ENCODE measurements around the gene PIAS1. TPM values are rescaled to one million over a fixed set of nuclear protein-coding genes. Genes with fewer than 3 reads are reported as not detected.

Gene PIAS1
- total RNA-seq, 1 donor from 2014 or later, result 71.6 TPM

- no peak for TF ChIP-seq CTCF (IDR thresholded peaks at IDR 0.05; ENCODE audit: unreplicated experiment)
- H3K27me3 Mint-ChIP-seq, result no peaks in the 10 kb centered on the region
- peaks cover 10% of the 10 kb centered on the region for H3K9me3 Mint-ChIP-seq (ENCODE audit: low read depth)
- peaks cover 5% of the 10 kb centered on the region for H3K36me3 Mint-ChIP-seq (ENCODE audit: insufficient read depth)
- no peak for DNase-seq (ENCODE audit: low spot score, unreplicated experiment)
- no peak overlapping the region for H3K4me3 Mint-ChIP-seq (ENCODE audit: low read depth)
- no peak overlapping the region for H3K27ac Mint-ChIP-seq
- no peaks in the 10 kb centered on the region for H3K4me1 Mint-ChIP-seq (ENCODE audit: low read depth)
Observed at GRCh38 chr15:68045289-68046265, 8.5 kb upstream of the PIAS1 start.

DNA sequence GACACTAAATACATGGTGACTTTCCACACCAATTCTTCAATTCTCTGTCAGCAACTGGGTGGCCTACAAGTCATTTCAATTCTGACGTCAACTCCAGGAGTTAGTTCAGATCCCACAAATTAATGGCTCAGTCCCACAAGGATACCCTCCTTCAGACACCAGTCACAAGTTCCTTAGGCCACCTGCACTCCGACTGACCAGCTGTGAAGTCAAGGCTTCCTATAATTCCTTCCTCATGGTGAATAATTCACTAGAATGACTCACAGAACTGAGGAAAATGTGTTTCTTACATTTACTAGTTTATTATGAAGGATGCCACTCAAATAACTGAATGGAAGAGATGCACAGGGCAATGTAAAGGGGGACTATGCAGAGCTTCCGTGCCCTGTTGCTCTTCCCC, 6.3 kb upstream of the PIAS1 start:
- no peak overlapping the region for H3K4me3 Mint-ChIP-seq (ENCODE audit: low read depth)
- no peak for DNase-seq (ENCODE audit: low spot score, unreplicated experiment)
- H3K27ac Mint-ChIP-seq, result no peak overlapping the region
- no peaks in the 10 kb centered on the region for H3K27me3 Mint-ChIP-seq
- H3K9me3 Mint-ChIP-seq (ENCODE audit: low read depth), result no peaks in the 10 kb centered on the region
- no peaks in the 10 kb centered on the region for H3K4me1 Mint-ChIP-seq (ENCODE audit: low read depth)
- TF ChIP-seq CTCF (IDR thresholded peaks at IDR 0.05; ENCODE audit: unreplicated experiment), result no peak
- no peaks in the 10 kb centered on the region for H3K36me3 Mint-ChIP-seq (ENCODE audit: insufficient read depth)

- H3K36me3 Mint-ChIP-seq (ENCODE audit: insufficient read depth), result no peaks in the 10 kb centered on the region
- no peak overlapping the region for H3K27ac Mint-ChIP-seq
- DNase-seq (ENCODE audit: low spot score, unreplicated experiment), result no peak
- no peaks in the 10 kb centered on the region for H3K27me3 Mint-ChIP-seq
- TF ChIP-seq CTCF (IDR thresholded peaks at IDR 0.05; ENCODE audit: unreplicated experiment), result no peak
- no peaks in the 10 kb centered on the region for H3K9me3 Mint-ChIP-seq (ENCODE audit: low read depth)
- H3K4me3 Mint-ChIP-seq (ENCODE audit: low read depth), result no peak overlapping the region
- H3K4me1 Mint-ChIP-seq (ENCODE audit: low read depth), result peaks cover 8% of the 10 kb centered on the region
Observed at GRCh38 chr15:68051109-68051508, 3.0 kb upstream of the PIAS1 start.

GRCh38 chr15:68051907-68052306, 2.2 kb upstream of the PIAS1 start:
- no peak for TF ChIP-seq CTCF (IDR thresholded peaks at IDR 0.05; ENCODE audit: unreplicated experiment)
- Mint-ChIP-seq H3K4me1 (ENCODE audit: low read depth) (peaks cover 16% of the 10 kb centered on the region), H3K36me3 (ENCODE audit: insufficient read depth) (no peaks in the 10 kb centered on the region), H3K27me3 (no peaks in the 10 kb centered on the region), H3K27ac (no peak overlapping the region), H3K4me3 (ENCODE audit: low read depth) (no peak overlapping the region), H3K9me3 (ENCODE audit: low read depth) (no peaks in the 10 kb centered on the region)
- DNase-seq (ENCODE audit: low spot score, unreplicated experiment), result no peak

GRCh38 chr15:68052431-68052830, 1.7 kb upstream of the PIAS1 start:
- H3K4me3 Mint-ChIP-seq (ENCODE audit: low read depth), result peak overlapping the region; percentile 4
- no peak overlapping the region for H3K27ac Mint-ChIP-seq
- DNase-seq (ENCODE audit: low spot score, unreplicated experiment), result no peak
- H3K4me1 Mint-ChIP-seq (ENCODE audit: low read depth), result peaks cover 21% of the 10 kb centered on the region
- H3K27me3 Mint-ChIP-seq, result no peaks in the 10 kb centered on the region
- TF ChIP-seq CTCF (IDR thresholded peaks at IDR 0.05; ENCODE audit: unreplicated experiment), result no peak
- no peaks in the 10 kb centered on the region for H3K9me3 Mint-ChIP-seq (ENCODE audit: low read depth)
- H3K36me3 Mint-ChIP-seq (ENCODE audit: insufficient read depth), result no peaks in the 10 kb centered on the region
